Activated naive CD4-positive, alpha-beta T cell treated with Interleukin-2 at 50 U/mL for 16 hours (primary cell): ENCODE data around the gene DOCK4.

Experiments used
- DNase-seq: peaks from one replicate; pipeline ENCODE4 v3.0.0-alpha.2; 2020

Gene DOCK4

GRCh38 chr7:112069879-112070321, 136.3 kb downstream of the DOCK4 start:
- DNase-seq = no peak

- no peak for DNase-seq
Measured at GRCh38 chr7:112068967-112069366, 137.2 kb downstream of the DOCK4 start.

- DNase-seq = no peak
Measured at GRCh38 chr7:112067632-112068540, 138.3 kb downstream of the DOCK4 start.

GRCh38 chr7:112067200-112067599, 139.0 kb downstream of the DOCK4 start:
- DNase-seq = no peak

DNA sequence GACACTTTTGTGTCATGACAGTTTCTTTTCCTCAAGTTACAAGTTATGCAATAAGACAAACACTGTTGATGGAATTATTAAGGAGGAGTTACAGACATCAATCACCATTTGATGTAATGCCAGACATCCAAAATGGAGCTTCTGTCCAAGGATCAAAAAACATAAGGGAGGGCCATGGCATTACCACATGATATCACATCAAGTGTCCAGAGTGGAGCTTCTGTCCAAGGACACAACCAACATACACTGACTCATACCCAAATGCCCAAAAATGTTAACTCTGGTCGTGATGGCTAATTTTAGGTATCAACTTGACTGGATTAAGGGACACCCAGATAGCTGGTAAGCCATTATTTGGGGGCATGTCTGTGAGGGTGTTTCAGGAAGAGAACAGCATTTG, 140.4 kb downstream of the DOCK4 start:
- no peak for DNase-seq

GRCh38 chr7:112064627-112065385, 141.4 kb downstream of the DOCK4 start:
- DNase-seq = no peak

GRCh38 chr7:112063974-112064373, 142.2 kb downstream of the DOCK4 start:
- DNase-seq = no peak

GRCh38 chr7:112061051-112061450, 145.1 kb downstream of the DOCK4 start:
- no peak for DNase-seq

DNA sequence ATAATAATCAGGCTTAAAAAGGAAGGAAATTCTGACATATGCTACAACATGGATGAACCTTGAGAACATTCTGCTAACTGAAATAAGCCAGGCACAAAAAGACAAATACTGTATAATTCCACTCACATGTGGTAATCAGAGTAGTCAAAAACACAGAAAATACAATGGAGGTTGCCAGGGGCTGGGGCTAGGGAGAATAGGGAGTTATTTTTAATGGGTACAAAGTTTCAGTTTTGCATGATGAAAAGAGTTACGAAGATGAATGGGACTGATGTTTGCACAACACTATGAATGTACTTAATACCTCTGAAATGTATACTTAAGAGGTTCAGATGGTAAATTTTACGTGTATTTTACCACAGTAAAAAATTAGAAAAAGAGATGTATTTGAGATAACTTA, 145.6 kb downstream of the DOCK4 start:
- no peak for DNase-seq

DNA sequence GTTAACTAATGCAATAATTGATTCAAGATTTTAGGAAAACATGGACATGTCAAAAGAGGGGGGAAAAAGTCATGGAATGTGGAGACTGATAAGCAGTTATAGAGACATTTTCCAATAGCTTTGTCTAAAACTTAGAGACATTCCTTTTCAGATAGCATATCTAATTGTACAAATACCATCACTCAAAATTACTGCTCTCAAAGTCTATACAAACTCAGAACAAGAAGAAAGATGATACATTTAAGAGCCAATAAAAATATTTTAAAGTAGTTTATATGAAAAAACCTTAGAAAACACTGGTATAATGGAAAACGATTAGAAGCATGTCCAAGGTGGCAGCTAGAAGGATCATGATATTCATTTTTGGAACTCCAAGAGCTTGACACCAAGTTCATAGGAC, 146.5 kb downstream of the DOCK4 start:
- DNase-seq = no peak

GRCh38 chr7:112058686-112059085, 147.5 kb downstream of the DOCK4 start:
- no peak for DNase-seq

- no peak for DNase-seq
Measured at GRCh38 chr7:112056409-112056808, 149.8 kb downstream of the DOCK4 start.

DNA sequence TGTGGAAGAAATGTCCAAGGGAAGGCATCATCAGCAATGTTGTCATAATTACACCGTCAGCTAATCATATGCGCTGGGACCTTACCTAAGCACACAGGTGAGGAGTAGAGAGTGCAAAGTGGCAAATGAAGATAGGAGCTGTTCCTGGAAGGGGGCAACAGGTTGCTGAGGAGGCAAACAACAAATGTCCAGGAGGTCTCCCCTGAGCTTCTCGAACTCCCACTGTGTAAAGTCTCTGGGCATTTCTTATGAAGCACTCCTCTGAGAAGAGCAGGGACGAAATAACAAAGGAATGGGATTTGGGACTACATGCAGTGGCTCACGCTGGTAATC, 152.5 kb downstream of the DOCK4 start:
- no peak for DNase-seq

DNA sequence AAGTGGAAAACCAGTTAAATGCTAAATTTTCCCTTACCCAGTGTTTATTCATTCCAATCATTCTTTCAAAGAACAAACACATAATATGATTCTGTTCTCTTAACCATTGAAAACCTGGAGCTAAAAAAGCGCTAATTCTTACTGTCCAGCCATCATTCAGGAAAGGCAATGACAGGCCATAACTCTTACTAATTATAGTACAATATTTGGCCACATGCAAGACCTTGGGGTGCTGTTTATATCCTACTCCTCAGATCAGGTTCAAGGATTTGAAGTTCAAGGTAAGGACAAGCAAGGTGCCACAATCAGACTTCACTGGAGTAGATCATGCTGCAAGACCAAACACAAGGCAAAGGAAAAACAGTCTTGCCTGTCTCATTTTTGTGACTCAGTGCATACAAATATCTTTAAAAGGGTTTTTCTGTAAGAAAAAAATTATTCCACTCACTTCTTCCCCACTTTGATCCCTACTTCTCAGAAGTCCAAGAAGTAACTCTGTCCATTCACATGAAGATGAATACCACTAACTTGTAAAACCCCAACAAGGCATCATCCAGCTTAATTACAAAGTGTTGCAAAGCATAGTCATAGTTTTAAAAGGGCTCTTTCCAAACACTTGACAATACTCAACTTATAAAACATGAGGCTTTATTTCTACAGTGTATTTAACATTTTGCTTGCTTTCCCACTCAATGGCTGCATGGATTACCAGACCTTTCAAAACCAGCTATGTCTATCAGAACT, 153.0 kb downstream of the DOCK4 start:
- DNase-seq = no peak

GRCh38 chr7:112052498-112052897, 153.7 kb downstream of the DOCK4 start:
- DNase-seq = no peak

- no peak for DNase-seq
Measured at GRCh38 chr7:112050250-112050881, 155.8 kb downstream of the DOCK4 start.

DNA sequence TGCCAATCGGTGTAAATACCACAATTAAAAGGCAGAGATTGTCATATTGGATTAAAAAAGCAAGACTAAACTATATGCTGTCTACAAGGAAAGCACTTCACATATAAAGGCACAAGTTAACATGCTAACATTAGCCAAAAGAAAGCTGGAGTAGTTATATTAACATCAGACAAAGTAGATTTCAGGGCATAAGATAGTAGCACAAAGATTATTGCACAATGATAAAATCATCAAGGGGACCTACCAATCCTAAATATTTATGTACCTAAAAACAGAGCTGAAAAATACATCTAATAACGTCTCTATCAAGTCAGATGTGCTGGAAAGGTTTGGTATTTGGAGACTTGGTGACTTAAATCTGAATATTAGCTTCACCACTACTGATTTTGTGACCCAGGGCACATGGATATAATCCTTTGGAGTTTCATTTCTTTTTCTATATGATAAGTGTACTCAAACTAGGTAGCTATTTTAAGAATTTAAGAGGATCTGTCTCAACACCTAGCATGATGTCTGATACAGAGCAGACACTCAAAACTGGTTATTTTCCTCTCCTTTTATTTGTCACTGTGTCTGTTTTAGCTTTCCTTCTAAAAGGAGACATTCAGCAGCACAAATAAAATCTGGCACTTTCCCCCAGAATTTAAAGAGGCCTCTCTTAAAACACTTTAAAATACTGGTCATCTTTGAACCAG, 156.5 kb downstream of the DOCK4 start:
- DNase-seq = no peak

DNA sequence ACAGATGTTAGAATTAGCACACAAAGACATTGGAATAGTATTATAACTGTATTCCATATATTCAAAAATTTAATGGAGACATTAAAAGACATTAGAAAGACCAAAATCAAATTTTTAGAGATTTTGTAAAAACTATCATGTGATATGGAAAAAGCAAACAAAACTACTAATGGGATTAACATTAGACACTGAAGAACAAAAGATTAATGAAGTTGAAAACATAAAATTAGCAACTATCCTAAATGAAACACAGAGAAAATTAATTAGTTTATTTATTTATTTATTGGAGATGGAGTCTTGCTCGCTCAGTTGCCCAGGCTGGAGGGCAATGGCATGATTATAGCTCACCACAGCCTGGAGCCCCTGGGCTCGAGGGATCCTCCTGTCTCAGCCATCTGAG, 158.8 kb downstream of the DOCK4 start:
- DNase-seq = no peak

- no peak for DNase-seq
Measured at GRCh38 chr7:112045222-112045621, 161.0 kb downstream of the DOCK4 start.

GRCh38 chr7:112042631-112043030, 163.6 kb downstream of the DOCK4 start:
- no peak for DNase-seq

GRCh38 chr7:112038353-112038752, 167.8 kb downstream of the DOCK4 start:
- no peak for DNase-seq

- no peak for DNase-seq
Measured at GRCh38 chr7:112036071-112036470, 170.1 kb downstream of the DOCK4 start.
